Smooth muscle cell of bladder (primary cell): Measurements from ENCODE around the gene CCDC169. TPM values are rescaled to one million over a fixed set of nuclear protein-coding genes. Genes with fewer than 3 reads are reported as not detected.

Experiments
- total RNA-seq: library from RNA; depleted of rRNA; stranded (reverse); fragments of >200 nt; gene quantifications from 2 replicates; pipeline ENCODE4 v1.2.3, GENCODE V29; 2014

The CCDC169 gene
- 2.3 and 4.3 TPM in 2 replicates for total RNA-seq

DNA sequence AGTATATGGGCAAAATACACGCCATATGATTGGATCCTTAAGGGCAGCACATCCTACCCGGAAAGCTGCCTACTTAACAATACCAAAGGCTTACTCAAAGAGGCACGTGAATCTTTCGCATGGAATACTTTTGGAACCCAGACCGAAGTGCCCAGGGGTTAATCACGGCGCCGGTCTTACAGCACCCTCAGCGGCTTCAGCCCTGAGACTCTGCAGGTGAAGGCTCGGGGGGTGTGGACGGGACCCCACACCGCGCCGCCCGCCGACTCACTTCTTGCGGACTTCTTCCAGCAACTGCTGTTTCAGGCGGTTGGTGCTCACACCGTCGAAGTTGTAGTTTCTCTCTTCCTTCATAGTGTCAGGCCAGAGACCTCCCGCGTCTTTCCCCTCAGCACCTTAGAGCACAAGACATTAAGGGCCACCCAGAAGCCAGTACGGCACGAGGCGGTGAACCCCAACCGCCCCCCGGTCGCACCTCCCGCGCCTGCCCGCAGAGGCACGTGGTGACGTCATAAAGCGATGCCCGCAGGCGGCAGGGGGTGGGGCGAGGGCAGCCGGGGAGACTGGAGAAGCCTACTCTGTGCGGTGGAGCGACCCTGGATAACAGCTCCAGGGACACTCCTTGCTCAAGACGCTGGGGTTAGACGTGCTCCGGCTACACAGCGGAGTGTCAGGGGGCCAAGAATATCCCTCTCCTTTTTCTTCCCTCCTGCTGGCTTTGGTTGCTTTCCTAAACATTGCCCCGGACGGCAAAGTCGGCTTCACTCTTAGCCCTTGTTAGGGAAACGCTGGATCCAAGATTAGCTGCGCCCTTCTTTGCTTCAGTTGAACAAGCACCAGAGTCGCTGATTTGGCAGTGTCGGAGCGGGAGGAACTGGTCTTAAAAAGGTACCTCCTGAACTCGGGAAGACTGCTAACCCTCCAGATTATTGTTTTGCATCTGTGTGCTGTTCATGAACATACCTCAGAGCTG, at the start of gene CCDC169:
TSS of gene CCDC169 (minus strand) at position 449 of the 973 bp plus-strand sequence. CDS start at position 354, 95 bp downstream.

GRCh38 chr13:36346222-36347083, 48.8 kb upstream of the CCDC169 start, which contains the start of gene SPART:
SPART (minus strand) TSS chr13:36346394; CDS start chr13:36335830, 10,564 bp downstream.

GRCh38 chr13:36214163-36214921, 83.3 kb downstream of the CCDC169 start, which contains the start of gene SOHLH2:
SOHLH2 (minus strand) TSS chr13:36214556; CDS start chr13:36214526, 30 bp downstream.

Other genes starting within 250 kb of the CCDC169 start
- gene DCLK1, start 166.4 kb downstream of the CCDC169 start, total RNA-seq, result 1.8 and 6.0 TPM in 2 replicates
- 0.43 and 0.83 TPM in 2 replicates for gene SOHLH2, start 83.3 kb downstream of the CCDC169 start, total RNA-seq
- 146 and 205 TPM in 2 replicates for gene SPART, start 48.6 kb upstream of the CCDC169 start, total RNA-seq
- 1.4 and 3.0 TPM in 2 replicates for gene CCNA1, start 134.7 kb upstream of the CCDC169 start, total RNA-seq